Measurements from ENCODE around the gene EPAS1. TPM values are rescaled to one million over a fixed set of nuclear protein-coding genes. Genes with fewer than 3 reads are reported as not detected.

The EPAS1 gene
- total RNA-seq, 1 experiment from 2014 or later: 8.5 TPM

GRCh38 chr2:46333912-46334311 lies 36.7 kb downstream of the EPAS1 start:
- H3K27me3 Mint-ChIP-seq (ENCODE audit: low read depth): peaks cover 10% of the 10 kb centered on the region
- ATAC-seq: no peak
- H3K27ac Mint-ChIP-seq: no peak overlapping the region
- CTCF ChIA-PET: interaction anchor here (1.0 to 1.8 kb wide), 4 partner anchors 11 to 32 kb away, joined by 3 to 11 read pairs (median 4); no protein-coding TSS in a partner anchor
- no peak for TF ChIP-seq AFF4 (CRISPR knock-in tag; IDR thresholded peaks at IDR 0.05; ENCODE audit: borderline replicate concordance)
- TF ChIP-seq NR2C2 (CRISPR knock-in tag; IDR thresholded peaks at IDR 0.05): no peak
- no peak for TF ChIP-seq NFATC4 (CRISPR knock-in tag; IDR thresholded peaks at IDR 0.05)
- TF ChIP-seq ATF6 (CRISPR knock-in tag; IDR thresholded peaks at IDR 0.05): no peak
- no peak for TF ChIP-seq SMAD4 (CRISPR knock-in tag; IDR thresholded peaks at IDR 0.05)
- TF ChIP-seq SOX15 (CRISPR knock-in tag; IDR thresholded peaks at IDR 0.05): no peak
- TF ChIP-seq NR1H2 (CRISPR knock-in tag; IDR thresholded peaks at IDR 0.05): no peak
- no peak for TF ChIP-seq ZNF671 (CRISPR knock-in tag; IDR thresholded peaks at IDR 0.05)
- no peak for TF ChIP-seq CREB1 (CRISPR knock-in tag; IDR thresholded peaks at IDR 0.05)
- TF ChIP-seq FOXK1 (CRISPR knock-in tag; IDR thresholded peaks at IDR 0.05): no peak
- no peak for TF ChIP-seq GABPB1 (CRISPR knock-in tag; IDR thresholded peaks at IDR 0.05)
- no peak for TF ChIP-seq EMX1 (CRISPR knock-in tag; IDR thresholded peaks at IDR 0.05)
- TF ChIP-seq ELF4 (CRISPR knock-in tag; IDR thresholded peaks at IDR 0.05; ENCODE audit: low read depth): no peak
- TF ChIP-seq FOXJ3 (CRISPR knock-in tag; IDR thresholded peaks at IDR 0.05; ENCODE audit: borderline replicate concordance): no peak
- no peak for TF ChIP-seq CBFB (CRISPR knock-in tag; IDR thresholded peaks at IDR 0.05; ENCODE audit: low read depth)
- TF ChIP-seq RELA (CRISPR knock-in tag; IDR thresholded peaks at IDR 0.05; ENCODE audit: borderline replicate concordance): no peak
- peak; percentile 16 for DNase-seq (ENCODE audit: low spot score)
- POLR2A ChIA-PET: interaction anchor here (0.6 kb wide), 1 partner anchor 25 kb away, joined by 3 read pairs; no protein-coding TSS in a partner anchor
- no peak overlapping the region for H3K4me3 Mint-ChIP-seq
- no peaks in the 10 kb centered on the region for H3K9me3 Mint-ChIP-seq
- no peaks in the 10 kb centered on the region for H3K36me3 Mint-ChIP-seq
- peaks cover 47% of the 10 kb centered on the region for H3K4me1 Mint-ChIP-seq

GRCh38 chr2:46334389-46335271 lies 37.4 kb downstream of the EPAS1 start:
- no peak for TF ChIP-seq PRRX2 (CRISPR knock-in tag; IDR thresholded peaks at IDR 0.05)
- no peak for TF ChIP-seq CREB1 (CRISPR knock-in tag; IDR thresholded peaks at IDR 0.05)
- TF ChIP-seq CTCF (IDR thresholded peaks at IDR 0.05): no peak
- TF ChIP-seq E2F5 (CRISPR knock-in tag; IDR thresholded peaks at IDR 0.05): no peak
- no peak for TF ChIP-seq ESRRA (CRISPR knock-in tag; IDR thresholded peaks at IDR 0.05; ENCODE audit: borderline replicate concordance)
- no peak for TF ChIP-seq AFF4 (CRISPR knock-in tag; IDR thresholded peaks at IDR 0.05; ENCODE audit: borderline replicate concordance)
- TF ChIP-seq PREB (CRISPR knock-in tag; IDR thresholded peaks at IDR 0.05; ENCODE audit: borderline replicate concordance): no peak
- Mint-ChIP-seq H3K4me1 (peaks cover 47% of the 10 kb centered on the region), H3K27ac (no peak overlapping the region), H3K36me3 (no peaks in the 10 kb centered on the region), H3K27me3 (ENCODE audit: low read depth) (peaks cover 10% of the 10 kb centered on the region), H3K9me3 (no peaks in the 10 kb centered on the region), H3K4me3 (0 out of 2 replicates have a peak overlapping the region, but pooled peaks have one; percentile 49)
- ChIA-PET POLR2A (interaction anchor here (0.6 kb wide), 1 partner anchor 26 kb away, joined by 3 read pairs; no protein-coding TSS in a partner anchor), CTCF (interaction anchor here (0.7 to 1.8 kb wide), 4 partner anchors 12 to 31 kb away, joined by 3 to 11 read pairs (median 3); no protein-coding TSS in a partner anchor)
- no peak for DNase-seq (ENCODE audit: low spot score)
- ATAC-seq: no peak

Data from WTC11 (cell line).